Lower leg skin (tissue), 4 donors: Measurements from ENCODE around the gene HEMK1. TPM values are rescaled to one million over a fixed set of nuclear protein-coding genes. Genes with fewer than 3 reads are reported as not detected.

Experiments used
- DNase-seq, 2 donors: peaks; one replicate each; pipeline ENCODE4 v3.0.0-alpha.2; 2019; ENCODE audit warnings: low spot score in 2 of 2
- H3K4me3 ChIP-seq: fragments of 200-600 bp; sonication (generic); 2 replicates; pipeline ENCODE4 v1.5.1; 2017; ENCODE audit warnings: mild to moderate bottlenecking, low read depth; ENCODE audit not compliant: poor library complexity, severe bottlenecking
- CTCF ChIP-seq, 3 donors: fragments of 450-650 bp; IDR thresholded peaks; one replicate each; pipeline ENCODE4 v1.5.1; 2016; ENCODE audit warnings: antibody characterized with exemption in 3 of 3, mild to moderate bottlenecking in 3 of 3, moderate library complexity in 2 of 3
- POLR2A ChIP-seq, 2 donors: fragments of 450-650 bp; IDR thresholded peaks; one replicate each; pipeline ENCODE4 v1.6.1; 2016 to 2017; ENCODE audit warnings: antibody characterized with exemption in 2 of 2, mild to moderate bottlenecking in 1 of 2, moderate library complexity in 1 of 2
- WGBS, 2 donors: methylation state at CpG; one replicate each; pipeline ENCODE4 v1.1.5; 2018; 5-methylcytosine and 5-hydroxymethylcytosine counted together
- intact Hi-C: fragments of 100-400 bp; cut with DNase I; formaldehyde crosslinking; loops from one replicate; pipeline ENCODE4 v1.15.0; 2023; ENCODE audit warnings: low total_unique reads
- total RNA-seq, 4 donors: library from RNA; depleted of rRNA; stranded (reverse); fragments of >200 nt; gene quantifications; one replicate each; pipeline ENCODE4 v1.1.0, GENCODE V29; 2016

Gene HEMK1
- total RNA-seq, 4 donors from 2014 or later: 2.9 to 8.1 (median 4.8) TPM

GRCh38 chr3:50557915-50558314 is 11.4 kb upstream of the HEMK1 start:
- intact Hi-C loops: no loop called here
- no peak for TF ChIP-seq POLR2A (IDR thresholded peaks at IDR 0.05)
- no peak overlapping the region for H3K4me3 ChIP-seq
- no peak for DNase-seq
- WGBS, 2 donors: 61 to 68% methylated on average over 7 of the region's 7 CpGs

- intact Hi-C loops: no loop called here
- DNase-seq: no peak
- no peak overlapping the region for H3K4me3 ChIP-seq
- TF ChIP-seq CTCF (IDR thresholded peaks at IDR 0.05) (no peak), POLR2A (IDR thresholded peaks at IDR 0.05) (no peak)
Measured at GRCh38 chr3:50559702-50560101, 9.6 kb upstream of the HEMK1 start.

- DNase-seq: no peak
- WGBS, 2 donors: 38 to 56% methylated on average over 2 of the region's 2 CpGs
- H3K4me3 ChIP-seq: no peak overlapping the region
- intact Hi-C loops: no loop called here
- TF ChIP-seq POLR2A (IDR thresholded peaks at IDR 0.05) (no peak), CTCF (IDR thresholded peaks at IDR 0.05) (no peak)
Measured at GRCh38 chr3:50562861-50563260, 6.5 kb upstream of the HEMK1 start.

- 77 to 91% methylated on average over 2 of the region's 2 CpGs for WGBS, 2 donors
- no peak overlapping the region for H3K4me3 ChIP-seq
- DNase-seq: no peak
- intact Hi-C loops: no loop called here
- TF ChIP-seq CTCF (IDR thresholded peaks at IDR 0.05) (no peak), POLR2A (IDR thresholded peaks at IDR 0.05) (no peak)
Measured at GRCh38 chr3:50563867-50564266, 5.5 kb upstream of the HEMK1 start.

- WGBS, 2 donors: 73 to 96% methylated on average over 1 of the region's 1 CpG
- no peak overlapping the region for H3K4me3 ChIP-seq
- no peak for TF ChIP-seq POLR2A (IDR thresholded peaks at IDR 0.05)
- TF ChIP-seq CTCF (IDR thresholded peaks at IDR 0.05): no peak
- intact Hi-C loops: no loop called here
- DNase-seq: no peak
Measured at GRCh38 chr3:50564321-50564720, 5.0 kb upstream of the HEMK1 start.

- TF ChIP-seq POLR2A (IDR thresholded peaks at IDR 0.05) (no peak), CTCF (IDR thresholded peaks at IDR 0.05) (no peak)
- 3 to 12% methylated on average over 11 of the region's 11 CpGs for WGBS, 2 donors
- no peak for DNase-seq
- intact Hi-C loops: no loop called here
- no peak overlapping the region for H3K4me3 ChIP-seq
Measured at GRCh38 chr3:50567011-50567385, 2.3 kb upstream of the HEMK1 start.
